ENCODE data around the gene SLC6A17. TPM values are rescaled to one million over a fixed set of nuclear protein-coding genes. Genes with fewer than 3 reads are reported as not detected.

Gene SLC6A17
- total RNA-seq, result under 0.01 and 0.76 TPM in 2 replicates

DNA sequence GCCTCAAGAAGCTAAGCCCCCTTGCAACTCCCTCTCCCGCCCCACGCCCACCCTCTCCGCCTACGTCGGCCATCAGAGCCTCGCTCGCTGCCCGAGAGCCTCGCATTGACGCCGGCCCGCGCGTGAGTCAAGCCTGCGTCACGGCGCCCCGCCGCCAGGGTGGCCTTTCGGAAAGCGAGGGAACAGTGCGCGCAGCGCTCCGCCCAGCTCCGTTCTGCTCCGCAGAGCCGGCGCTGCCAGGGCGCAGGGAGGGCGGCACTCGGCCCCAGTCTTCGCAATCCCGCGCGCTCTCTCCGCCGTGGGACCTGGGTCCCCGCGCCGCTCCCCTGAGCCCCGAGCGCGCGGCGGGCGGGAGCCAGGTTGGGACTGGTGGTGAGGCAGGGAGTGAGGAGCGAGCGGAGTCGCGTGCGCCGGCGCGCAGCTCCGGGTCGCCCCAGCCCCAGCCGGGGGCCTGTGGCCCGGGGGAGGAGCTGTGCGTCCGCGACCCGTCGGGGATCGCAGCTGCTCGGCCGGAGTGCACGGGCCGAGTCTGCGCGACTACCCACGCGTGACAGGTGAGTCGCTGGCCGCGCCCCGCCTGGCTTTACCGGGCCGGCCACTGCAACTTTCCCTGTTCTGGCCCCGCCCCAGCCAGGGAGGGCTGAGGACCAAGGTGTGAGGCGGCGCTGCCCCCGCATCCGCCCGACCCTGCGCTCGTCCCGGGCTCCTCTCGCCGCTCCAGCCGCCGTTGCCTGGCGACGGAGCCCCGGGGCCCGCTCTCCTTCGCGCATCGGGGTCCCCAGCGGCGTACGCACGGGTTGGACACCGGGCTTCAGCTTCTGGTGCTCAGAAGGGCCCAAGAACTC lies at the start of gene SLC6A17:
TSS of gene SLC6A17 (plus strand) at position 165 of the 845 bp plus-strand sequence. CDS start 16,436 bp downstream, outside the sequence.

DNA sequence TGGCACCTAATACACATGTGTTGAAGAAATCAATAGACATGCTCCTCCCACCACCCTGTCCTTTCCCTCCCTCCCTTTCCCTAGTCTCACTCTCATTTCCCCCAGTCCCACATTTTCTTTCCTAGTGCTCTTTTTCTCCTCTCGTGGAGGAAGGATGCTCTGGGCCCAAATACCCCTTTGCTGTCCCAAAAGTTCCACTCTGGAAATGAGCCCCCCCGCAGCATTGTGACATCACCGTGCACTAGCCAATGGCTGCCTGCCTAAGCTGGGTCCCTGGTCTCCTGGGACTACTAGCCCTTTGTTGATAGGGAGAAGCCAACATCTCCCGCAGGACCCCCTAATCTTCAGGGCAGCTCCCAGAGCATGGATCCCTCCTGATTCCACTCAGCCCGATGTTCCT lies 38.2 kb upstream of the SLC6A17 start, which contains the start of gene UBL4B:
TSS of gene UBL4B (plus strand) at position 301 of the 400 bp plus-strand sequence. CDS start at position 393, 92 bp downstream.

DNA sequence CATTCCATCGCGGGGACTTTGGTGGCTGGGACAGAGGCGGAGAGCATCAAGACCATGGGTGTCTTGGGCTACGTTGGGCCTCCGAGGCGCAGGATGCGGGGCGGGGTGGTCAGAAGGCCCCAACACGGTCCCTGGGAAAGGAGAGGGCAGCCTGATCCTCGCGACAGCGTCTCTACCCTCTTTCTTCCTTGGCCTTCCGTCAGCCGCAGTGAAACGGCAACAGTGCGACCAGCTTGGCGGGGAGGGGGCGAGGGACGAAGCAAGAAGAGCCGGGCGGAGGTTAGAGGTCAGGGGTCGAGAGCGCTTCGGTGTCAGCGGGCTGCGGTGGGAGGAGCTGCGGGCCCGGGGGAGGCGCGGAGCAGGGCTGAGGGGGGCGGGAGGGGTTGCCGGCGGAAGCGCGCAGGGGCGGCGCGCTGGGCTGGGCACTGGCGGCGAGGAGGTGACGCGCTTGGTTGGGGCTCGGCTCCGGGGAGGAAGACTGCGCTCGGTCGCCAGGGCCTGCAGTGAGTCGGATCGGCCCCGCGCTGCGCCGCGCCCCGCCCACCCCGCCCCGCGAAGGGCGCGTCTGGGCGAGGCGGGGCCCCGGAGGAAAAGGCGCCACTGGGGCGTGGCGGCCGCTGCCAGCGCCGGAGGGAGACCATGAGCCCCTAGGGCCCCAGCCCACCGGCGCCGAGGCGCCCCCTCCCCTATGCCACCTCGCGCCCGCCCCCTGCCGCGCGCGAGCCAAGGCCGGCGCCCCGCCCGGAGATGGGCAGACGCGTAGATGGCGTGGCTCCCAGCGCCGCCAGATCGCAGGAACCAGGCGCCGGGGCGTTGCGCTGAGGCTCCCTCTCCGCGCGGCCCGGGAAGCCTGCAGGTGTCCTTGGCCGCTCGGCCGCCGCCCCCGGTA lies 59.7 kb downstream of the SLC6A17 start, which contains the start of gene KCNC4:
TSS of gene KCNC4 (plus strand) at position 600 of the 889 bp plus-strand sequence. CDS start 1,186 bp downstream, outside the sequence.

Other genes with a start within 250 kb of the SLC6A17 start
- 21.0 and 22.5 TPM in 2 replicates for gene CSF1, start 239.6 kb upstream of the SLC6A17 start, total RNA-seq
- gene AHCYL1, start 165.7 kb upstream of the SLC6A17 start, total RNA-seq, result 39.8 and 50.0 TPM in 2 replicates
- gene STRIP1, start 115.9 kb upstream of the SLC6A17 start, total RNA-seq, result 46.4 and 53.3 TPM in 2 replicates
- not detected in 2 replicates for gene ALX3, start 79.8 kb upstream of the SLC6A17 start, total RNA-seq
- gene UBL4B, start 38.1 kb upstream of the SLC6A17 start, total RNA-seq, result not detected in 2 replicates
- 2.6 and 6.5 TPM in 2 replicates for gene KCNC4, start 59.8 kb downstream of the SLC6A17 start, total RNA-seq
- 44.7 and 45.4 TPM in 2 replicates for gene RBM15, start 188.9 kb downstream of the SLC6A17 start, total RNA-seq
- 1.4 and 1.6 TPM in 2 replicates for gene SLC16A4, start 240.5 kb downstream of the SLC6A17 start, total RNA-seq

Measured in vein endothelial cell (primary cell).